GM12878 (cell line): ENCODE measurements around the gene SLC43A3. TPM values are rescaled to one million over a fixed set of nuclear protein-coding genes. Genes with fewer than 3 reads are reported as not detected.

ENCODE experiments used
- ATAC-seq: fragments of 200-7000 bp; cut with Tn5 transposase; 3 replicates; pipeline ENCODE4 v1.9.1; 2020; ENCODE audit warnings: mild to moderate bottlenecking, moderate library complexity
- BruUV-seq: library from RNA; stranded (reverse); fragments of 400-500 nt; replicated peaks from 2 replicates; lab custom pipeline; 2021; lab: Mats Ljungman, UMichigan
- CTCF ChIA-PET: fragments of 300-600 bp; sonication (Branson Sonifier 250); formaldehyde crosslinking; extraction: SDS; loops from one replicate; lab custom pipeline; 2021; ENCODE audit warnings: inconsistent platforms; lab: Yijun Ruan, JAX
- POLR2A ChIA-PET: fragments of 350-600 bp; formaldehyde crosslinking; extraction: SDS; loops from one replicate; lab custom pipeline; 2021; ENCODE audit warnings: inconsistent platforms; lab: Charles Lee
- RAD21 ChIA-PET: fragments of 300-600 bp; sonication (Branson Sonifier 250); formaldehyde crosslinking; loops from one replicate; lab custom pipeline; 2023; ENCODE audit warnings: antibody characterized with exemption; ENCODE audit not compliant: unreplicated experiment; lab: Charles Lee
- SMC1A ChIA-PET: fragments of 300-600 bp; sonication (Branson Sonifier 250); formaldehyde crosslinking; loops from one replicate; lab custom pipeline; 2023; ENCODE audit not compliant: unreplicated experiment, uncharacterized antibody; lab: Charles Lee
- DNase-seq: peaks from one replicate; pipeline ENCODE4 v3.0.0-alpha.2; 2011; ENCODE audit warnings: low read depth, low spot score
- FAIRE-seq: peaks from 3 replicates; lab custom pipeline; 2011; peaks lifted over from hg19 to GRCh38; lab: Jason Lieb, UNC
- H2AFZ ChIP-seq: 2 replicates; pipeline ENCODE4 v1.6.0; 2011; ENCODE audit warnings: low read depth, low read length, control low read depth; ENCODE audit not compliant: control insufficient read depth
- H3K27ac ChIP-seq: 2 replicates; pipeline ENCODE4 v1.5.1; 2011; ENCODE audit warnings: control low read depth; ENCODE audit not compliant: control insufficient read depth, insufficient read depth
- H3K27me3 ChIP-seq, 2 experiments: replicated peaks in 1 of 2; 2 replicates each; pipeline versions ENCODE4 v1.6.0 to v1.6.1; 2011; ENCODE audit warnings: low read length in 1 of 2; ENCODE audit not compliant: control insufficient read depth in 2 of 2, insufficient read depth in 2 of 2
- H3K36me3 ChIP-seq, 2 experiments: 2 replicates each; pipeline ENCODE4 v1.5.1; 2011; ENCODE audit warnings: low read length in 1 of 2; ENCODE audit not compliant: control insufficient read depth in 2 of 2, insufficient read depth in 2 of 2
- H3K4me1 ChIP-seq: 2 replicates; pipeline ENCODE4 v1.6.1; 2011; ENCODE audit warnings: mild to moderate bottlenecking, low read length, moderate library complexity, mixed read lengths; ENCODE audit not compliant: control insufficient read depth, insufficient read depth
- H3K4me2 ChIP-seq: 2 replicates; pipeline ENCODE4 v1.6.0; 2011; ENCODE audit warnings: control low read depth; ENCODE audit not compliant: control insufficient read depth, insufficient read depth
- H3K4me3 ChIP-seq: fragments of 200-600 bp; sonication (generic); 2 replicates; pipeline ENCODE4 v1.5.1; 2016
- H3K79me2 ChIP-seq: 2 replicates; pipeline ENCODE4 v1.6.0; 2011; ENCODE audit warnings: low read length; ENCODE audit not compliant: control insufficient read depth, insufficient read depth
- H3K9ac ChIP-seq: 2 replicates; pipeline ENCODE4 v1.8.0; 2011; ENCODE audit warnings: low read length, control low read depth, mixed read lengths; ENCODE audit not compliant: control insufficient read depth, insufficient read depth
- H3K9me3 ChIP-seq: replicated peaks from 3 replicates; pipeline ENCODE4 v1.5.1; 2011; ENCODE audit warnings: mild to moderate bottlenecking, low read length; ENCODE audit not compliant: control insufficient read depth, insufficient read depth
- H4K20me1 ChIP-seq: 2 replicates; pipeline ENCODE4 v1.6.0; 2011; ENCODE audit not compliant: control insufficient read depth, insufficient read depth
- DPF2 ChIP-seq: fragments of 450-650 bp; IDR thresholded peaks from 2 replicates; pipeline ENCODE4 v1.6.1; 2017; ENCODE audit warnings: mild to moderate bottlenecking
- EP300 ChIP-seq, 2 experiments: fragments of 150-350 bp in 1 of 2; IDR thresholded peaks; 2 replicates each; pipeline ENCODE4 v1.6.1; 2011 to 2012; ENCODE audit warnings: low read depth in 2 of 2, low read length in 2 of 2, borderline replicate concordance in 1 of 2, improper control_type of control experiment in 1 of 2, inconsistent platforms in 1 of 2; ENCODE audit not compliant: control insufficient read depth in 1 of 2
- MTA2 ChIP-seq: fragments of 450-650 bp; IDR thresholded peaks from 2 replicates; pipeline ENCODE4 v1.6.1; 2016; ENCODE audit warnings: low read depth, mild to moderate bottlenecking, moderate library complexity
- NRF1 ChIP-seq: conservative IDR thresholded peaks from 2 replicates; pipeline ENCODE4 v1.6.1; 2011; ENCODE audit warnings: mild to moderate bottlenecking, low read depth, low read length, improper control_type of control experiment
- ZNF207 ChIP-seq: fragments of 450-650 bp; IDR thresholded peaks from 2 replicates; pipeline ENCODE4 v1.6.1; 2014; ENCODE audit warnings: antibody characterized with exemption, mild to moderate bottlenecking, borderline replicate concordance
- WGBS: methylation state at CpG from one replicate; pipeline ENCODE4 v1.1.6; 2016; ENCODE audit warnings: low lambda C conversion rate; ENCODE audit not compliant: insufficient replicate concordance, insufficient coverage; ENCODE audit errors: missing lambda C conversion rate; 5-methylcytosine and 5-hydroxymethylcytosine counted together
- in situ Hi-C: fragments of 300-500 bp; cut with MboI; formaldehyde crosslinking; loops from 9 replicates; pipeline ENCODE4 v1.14.3; 2018; ENCODE audit warnings: mixed read lengths
- intact Hi-C: fragments of 100-400 bp; cut with micrococcal nuclease; formaldehyde crosslinking; loops from one replicate; pipeline ENCODE4 v1.14.2; 2022; ENCODE audit not compliant: unreplicated experiment
- polyA plus RNA-seq, 11 experiments: library from polyadenylated mRNA; depleted of rRNA in 4 of 11; unstranded in 6 of 11; stranded (reverse) in 5 of 11; fragments of >200 nt; fragmentation: Nextera tagmentation in 4 of 11; fragmentation: Illumina TruSeq in 1 of 11; extraction: Ambion mirVana in 4 of 11; extraction: Trizol in 1 of 11; gene quantifications; 1 replicate in 1 of 11; 2 replicates in 10 of 11; pipeline versions ENCODE4 v1.2.1 to v1.2.3, GENCODE V29; 2011 to 2016; ENCODE audit warnings: inconsistent platforms in 2 of 11, missing spikeins in 2 of 11, low read depth in 1 of 11
- total RNA-seq, 4 experiments: library from RNA; depleted of rRNA in 3 of 4; stranded (reverse); fragments of >200 nt in 3 of 4; fragmentation: Illumina TruSeq in 1 of 4; extraction: Trizol in 1 of 4; gene quantifications; 2 replicates each; pipeline versions ENCODE4 v1.2.1 to v1.2.3, GENCODE V29; 2013 to 2021
- TF ChIP-seq, protein P1 (sequence below): fragments of 450-650 bp; IDR thresholded peaks from 2 replicates; pipeline ENCODE4 v1.6.1; 2017; ENCODE audit warnings: antibody characterized with exemption, mild to moderate bottlenecking, moderate library complexity
- TF ChIP-seq, protein P2 (sequence below): IDR thresholded peaks from 2 replicates; pipeline ENCODE4 v1.6.1; 2011; ENCODE audit warnings: low read depth, mild to moderate bottlenecking, low read length, moderate library complexity, borderline replicate concordance; ENCODE audit errors: extremely low read depth

SLC43A3 gene
- total and polyA plus RNA-seq, 10 of the 15 experiments (the other 5 are each of a cell fraction or from before 2014, with no cell fraction given) = 37.5 to 237 (median 132) TPM

DNA sequence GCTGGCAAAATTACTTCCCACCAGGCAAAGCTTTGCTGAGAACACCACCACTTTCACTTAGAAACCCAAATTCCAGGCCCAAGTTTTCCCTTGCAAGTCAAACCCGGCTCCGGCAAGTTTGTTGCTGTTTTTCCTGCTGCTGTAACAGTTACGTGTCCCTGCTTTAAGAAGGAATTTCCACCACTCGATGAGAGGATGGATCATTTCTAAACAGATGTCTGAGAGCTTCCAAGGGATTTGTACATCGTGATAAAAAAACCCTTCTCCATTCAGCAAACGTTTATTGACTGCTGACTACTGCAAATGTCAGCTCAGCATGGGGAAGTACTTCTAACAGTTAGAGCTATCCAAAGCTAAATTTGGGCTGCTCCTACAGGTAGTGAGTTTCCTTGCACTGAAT is 69.1 kb downstream of the SLC43A3 start:
- H3K79me2 ChIP-seq = no peaks in the 10 kb centered on the region
- intact Hi-C loops = no loop called here
- WGBS = 42% methylated on average over 6 of the region's 6 CpGs
- no peaks in the 10 kb centered on the region for H3K4me1 ChIP-seq
- POLR2A ChIA-PET = no interaction called here
- H2AFZ ChIP-seq = no peak overlapping the region
- H3K36me3 ChIP-seq = no peaks in the 10 kb centered on the region
- BruUV-seq = no TSS peak
- FAIRE-seq = no peak
- SMC1A ChIA-PET = interaction anchor here (1.0 kb wide), 1 partner anchor 10 kb away, joined by 4 read pairs; no protein-coding TSS in a partner anchor
- H3K9ac ChIP-seq = no peak overlapping the region
- H4K20me1 ChIP-seq = no peaks in the 10 kb centered on the region
- no peak overlapping the region for H3K4me2 ChIP-seq
- TF ChIP-seq, protein P1, sequence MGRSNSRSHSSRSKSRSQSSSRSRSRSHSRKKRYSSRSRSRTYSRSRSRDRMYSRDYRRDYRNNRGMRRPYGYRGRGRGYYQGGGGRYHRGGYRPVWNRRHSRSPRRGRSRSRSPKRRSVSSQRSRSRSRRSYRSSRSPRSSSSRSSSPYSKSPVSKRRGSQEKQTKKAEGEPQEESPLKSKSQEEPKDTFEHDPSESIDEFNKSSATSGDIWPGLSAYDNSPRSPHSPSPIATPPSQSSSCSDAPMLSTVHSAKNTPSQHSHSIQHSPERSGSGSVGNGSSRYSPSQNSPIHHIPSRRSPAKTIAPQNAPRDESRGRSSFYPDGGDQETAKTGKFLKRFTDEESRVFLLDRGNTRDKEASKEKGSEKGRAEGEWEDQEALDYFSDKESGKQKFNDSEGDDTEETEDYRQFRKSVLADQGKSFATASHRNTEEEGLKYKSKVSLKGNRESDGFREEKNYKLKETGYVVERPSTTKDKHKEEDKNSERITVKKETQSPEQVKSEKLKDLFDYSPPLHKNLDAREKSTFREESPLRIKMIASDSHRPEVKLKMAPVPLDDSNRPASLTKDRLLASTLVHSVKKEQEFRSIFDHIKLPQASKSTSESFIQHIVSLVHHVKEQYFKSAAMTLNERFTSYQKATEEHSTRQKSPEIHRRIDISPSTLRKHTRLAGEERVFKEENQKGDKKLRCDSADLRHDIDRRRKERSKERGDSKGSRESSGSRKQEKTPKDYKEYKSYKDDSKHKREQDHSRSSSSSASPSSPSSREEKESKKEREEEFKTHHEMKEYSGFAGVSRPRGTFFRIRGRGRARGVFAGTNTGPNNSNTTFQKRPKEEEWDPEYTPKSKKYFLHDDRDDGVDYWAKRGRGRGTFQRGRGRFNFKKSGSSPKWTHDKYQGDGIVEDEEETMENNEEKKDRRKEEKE = no peak
- TF ChIP-seq MTA2 (no peak), DPF2 (no peak), NRF1 (no peak), ZNF207 (no peak), EP300 (IDR thresholded peaks at IDR 0.05; ENCODE audit: borderline replicate concordance in 1 of 2, control insufficient read depth in 1 of 2, low read depth in 2 of 2, low read length in 2 of 2) (no peak)
- TF ChIP-seq, protein P2, sequence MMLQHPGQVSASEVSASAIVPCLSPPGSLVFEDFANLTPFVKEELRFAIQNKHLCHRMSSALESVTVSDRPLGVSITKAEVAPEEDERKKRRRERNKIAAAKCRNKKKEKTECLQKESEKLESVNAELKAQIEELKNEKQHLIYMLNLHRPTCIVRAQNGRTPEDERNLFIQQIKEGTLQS = no peak
- TF ChIP-seq, all 136 proteins: peak for 0
- Histone ChIP-seq H3K27me3 (peaks cover 0 to 3% of the 10 kb centered on the region in 2 experiments; a peak in 2 of 4 replicates), H3K9me3 (no peaks in the 10 kb centered on the region; the same call in 2 of the 3 replicates), H3K4me3 (no peak overlapping the region), H3K27ac (no peak overlapping the region)
- in situ Hi-C loops = no loop called here
- ChIA-PET RAD21 (no interaction called here), CTCF (interaction anchor here (1.7 to 2.4 kb wide), 2 partner anchors 12 to 126 kb away, joined by 7 to 8 read pairs; no protein-coding TSS in a partner anchor)
- DNase-seq (no peak), ATAC-seq (no peak)
